Neural crest cell (in vitro differentiated cells): ENCODE data around the gene CACNA2D3. TPM values are rescaled to one million over a fixed set of nuclear protein-coding genes. Genes with fewer than 3 reads are reported as not detected.

Experiments used
- DNase-seq: peaks from one replicate; pipeline ENCODE4 v3.0.0; 2021; ENCODE audit warnings: low read depth, mixed read lengths, low spot score
- H3K27ac Mint-ChIP-seq: one replicate; pipeline ENCODE4 v1.8.0; 2021; ENCODE audit warnings: mild to moderate bottlenecking, mixed read lengths; ENCODE audit not compliant: unreplicated experiment
- H3K27me3 Mint-ChIP-seq: 2 replicates; pipeline ENCODE4 v1.8.0; 2021; ENCODE audit warnings: low read depth, mild to moderate bottlenecking, mixed read lengths
- H3K36me3 Mint-ChIP-seq: 2 replicates; pipeline ENCODE4 v1.8.0; 2021; ENCODE audit warnings: low read depth, mild to moderate bottlenecking, mixed read lengths
- H3K4me1 Mint-ChIP-seq: 2 replicates; pipeline ENCODE4 v1.8.0; 2021; ENCODE audit warnings: mixed read lengths
- H3K4me3 Mint-ChIP-seq: one replicate; pipeline ENCODE4 v1.8.0; 2021; ENCODE audit warnings: mild to moderate bottlenecking, mixed read lengths
- H3K9me3 Mint-ChIP-seq: 2 replicates; pipeline ENCODE4 v1.8.0; 2021; ENCODE audit warnings: mixed read lengths
- CTCF ChIP-seq: fragments of 200-600 bp; sonication (generic); conservative IDR thresholded peaks from 2 replicates; pipeline ENCODE4 v1.5.0; 2021; ENCODE audit warnings: antibody characterized with exemption, mild to moderate bottlenecking
- total RNA-seq: library from RNA; stranded (reverse); gene quantifications from 2 replicates; pipeline ENCODE4 v1.2.1, GENCODE V29; 2021

The CACNA2D3 gene
- total RNA-seq, 1 donor from 2014 or later: 0.82 TPM

GRCh38 chr3:54665016-54665600 is 542.8 kb downstream of the CACNA2D3 start:
- no peaks in the 10 kb centered on the region for H3K27me3 Mint-ChIP-seq
- TF ChIP-seq CTCF: no peak

GRCh38 chr3:54668236-54668635 is 545.9 kb downstream of the CACNA2D3 start:
- H3K4me1 Mint-ChIP-seq: peaks cover 7% of the 10 kb centered on the region
- DNase-seq: no peak
- H3K9me3 Mint-ChIP-seq: no peaks in the 10 kb centered on the region
- no peaks in the 10 kb centered on the region for H3K36me3 Mint-ChIP-seq
- H3K27me3 Mint-ChIP-seq: peaks cover 7% of the 10 kb centered on the region
- no peak overlapping the region for H3K27ac Mint-ChIP-seq
- H3K4me3 Mint-ChIP-seq: no peak overlapping the region
- TF ChIP-seq CTCF: no peak

More at GRCh38 chr3:54665016-54665600, 542.8 kb downstream of the CACNA2D3 start:
- Mint-ChIP-seq H3K4me3 (no peak overlapping the region), H3K4me1 (peaks cover 6% of the 10 kb centered on the region), H3K27ac (no peak overlapping the region), H3K36me3 (no peaks in the 10 kb centered on the region), H3K9me3 (no peaks in the 10 kb centered on the region)
- no peak for DNase-seq

GRCh38 chr3:54670201-54671000 is 548.0 kb downstream of the CACNA2D3 start:
- no peak for TF ChIP-seq CTCF
- peaks cover 7% of the 10 kb centered on the region for H3K27me3 Mint-ChIP-seq
- peaks cover 3% of the 10 kb centered on the region for H3K9me3 Mint-ChIP-seq
- H3K4me3 Mint-ChIP-seq: no peak overlapping the region
- DNase-seq: no peak
- no peak overlapping the region for H3K27ac Mint-ChIP-seq
- H3K4me1 Mint-ChIP-seq: peaks cover 7% of the 10 kb centered on the region
- no peaks in the 10 kb centered on the region for H3K36me3 Mint-ChIP-seq

GRCh38 chr3:54671511-54671910 is 549.2 kb downstream of the CACNA2D3 start:
- H3K4me3 Mint-ChIP-seq: no peak overlapping the region
- peaks cover 7% of the 10 kb centered on the region for H3K27me3 Mint-ChIP-seq
- H3K4me1 Mint-ChIP-seq: peaks cover 7% of the 10 kb centered on the region
- no peaks in the 10 kb centered on the region for H3K36me3 Mint-ChIP-seq
- H3K9me3 Mint-ChIP-seq: peaks cover 6% of the 10 kb centered on the region
- no peak overlapping the region for H3K27ac Mint-ChIP-seq
- DNase-seq: no peak
- no peak for TF ChIP-seq CTCF

GRCh38 chr3:54676087-54676486 is 553.7 kb downstream of the CACNA2D3 start:
- no peak for TF ChIP-seq CTCF
- Mint-ChIP-seq H3K4me3 (no peak overlapping the region), H3K36me3 (no peaks in the 10 kb centered on the region), H3K4me1 (peaks cover 7% of the 10 kb centered on the region), H3K9me3 (peaks cover 6% of the 10 kb centered on the region), H3K27ac (no peak overlapping the region), H3K27me3 (peaks cover 6% of the 10 kb centered on the region)
- DNase-seq: no peak
